Testis (tissue), 2 donors: ENCODE measurements around the gene SHISA6.

Experiments used
- POLR2A ChIP-seq: fragments of 450-650 bp; IDR thresholded peaks from one replicate; pipeline ENCODE4 v1.6.1; 2017; ENCODE audit warnings: antibody characterized with exemption, mild to moderate bottlenecking, moderate library complexity
- TF ChIP-seq, protein P1 (sequence below), 3 experiments: fragments of 450-650 bp in 2 of 3; fragments of 200-600 bp in 1 of 3; sonication (generic) in 1 of 3; IDR thresholded peaks; one replicate each; pipeline ENCODE4 v1.5.1; 2016 to 2019; ENCODE audit warnings: antibody characterized with exemption in 3 of 3, mild to moderate bottlenecking in 2 of 3, moderate library complexity in 1 of 3

GRCh38 chr17:11309850-11310249 is 68.8 kb downstream of the SHISA6 start:
- TF ChIP-seq, protein P1, sequence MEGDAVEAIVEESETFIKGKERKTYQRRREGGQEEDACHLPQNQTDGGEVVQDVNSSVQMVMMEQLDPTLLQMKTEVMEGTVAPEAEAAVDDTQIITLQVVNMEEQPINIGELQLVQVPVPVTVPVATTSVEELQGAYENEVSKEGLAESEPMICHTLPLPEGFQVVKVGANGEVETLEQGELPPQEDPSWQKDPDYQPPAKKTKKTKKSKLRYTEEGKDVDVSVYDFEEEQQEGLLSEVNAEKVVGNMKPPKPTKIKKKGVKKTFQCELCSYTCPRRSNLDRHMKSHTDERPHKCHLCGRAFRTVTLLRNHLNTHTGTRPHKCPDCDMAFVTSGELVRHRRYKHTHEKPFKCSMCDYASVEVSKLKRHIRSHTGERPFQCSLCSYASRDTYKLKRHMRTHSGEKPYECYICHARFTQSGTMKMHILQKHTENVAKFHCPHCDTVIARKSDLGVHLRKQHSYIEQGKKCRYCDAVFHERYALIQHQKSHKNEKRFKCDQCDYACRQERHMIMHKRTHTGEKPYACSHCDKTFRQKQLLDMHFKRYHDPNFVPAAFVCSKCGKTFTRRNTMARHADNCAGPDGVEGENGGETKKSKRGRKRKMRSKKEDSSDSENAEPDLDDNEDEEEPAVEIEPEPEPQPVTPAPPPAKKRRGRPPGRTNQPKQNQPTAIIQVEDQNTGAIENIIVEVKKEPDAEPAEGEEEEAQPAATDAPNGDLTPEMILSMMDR (IDR thresholded peaks at IDR 0.05) = no peak
- TF ChIP-seq POLR2A = no peak
